ENCODE data around the gene PDPR. TPM values are rescaled to one million over a fixed set of nuclear protein-coding genes. Genes with fewer than 3 reads are reported as not detected.

Gene PDPR
- total RNA-seq, 1 experiment from 2014 or later: 28.5 TPM

DNA sequence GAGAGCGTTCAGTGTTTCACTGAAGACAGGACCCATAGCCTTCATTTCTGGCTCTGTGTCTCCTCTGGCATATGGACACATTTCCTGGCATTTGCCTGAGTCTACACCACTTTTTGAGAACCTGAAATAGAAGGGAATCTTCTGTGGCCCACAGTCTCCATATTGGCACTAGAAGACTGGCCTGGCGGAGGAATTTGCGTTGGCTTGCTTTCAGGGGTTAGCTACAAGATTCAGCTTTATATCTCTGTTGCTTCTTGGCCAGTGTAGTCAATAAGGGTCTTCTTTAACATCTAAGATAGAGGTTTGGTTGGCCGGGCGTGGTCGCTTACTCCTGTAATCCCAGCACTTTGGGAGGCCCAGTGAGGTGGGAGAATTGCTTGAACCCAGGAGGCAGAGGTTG, 46.7 kb downstream of the PDPR start:
- no peaks in the 10 kb centered on the region for H3K9me3 ChIP-seq (ENCODE audit: control insufficient read depth in 1 of 2, insufficient read depth in 1 of 2, low read depth in 1 of 2, low read length in 2 of 2)
- peaks cover 26 to 42% of the 10 kb centered on the region in 2 experiments; a peak in 3 of 4 replicates for H3K36me3 ChIP-seq (ENCODE audit: control insufficient read depth in 1 of 2, insufficient read depth in 2 of 2, low read length in 2 of 2)
- ATAC-seq (no peak), DNase-seq (ENCODE audit: low read depth, low spot score) (no peak)
- intact Hi-C loops (cut with micrococcal nuclease): loop anchor here (10.0 kb wide), 1 partner anchor 94 kb away; the partner anchor contains the start of gene EXOSC6
- no peak for TF ChIP-seq YY1 (IDR thresholded peaks at IDR 0.05; ENCODE audit: extremely low read depth, insufficient replicate concordance, low read depth, low read length)
- no peak for TF ChIP-seq TCF7L2 (IDR thresholded peaks at IDR 0.05; ENCODE audit: borderline replicate concordance, extremely low read depth, insufficient read depth, insufficient read length)
- no peak for TF ChIP-seq CEBPB (IDR thresholded peaks at IDR 0.05; ENCODE audit: low read depth)
- TF ChIP-seq EZH2phosphoT487 (IDR thresholded peaks at IDR 0.05; ENCODE audit: borderline replicate concordance): no peak
- TF ChIP-seq ELF1 (IDR thresholded peaks at IDR 0.05; ENCODE audit: borderline replicate concordance, low read depth): no peak
- no peak for TF ChIP-seq SRF (IDR thresholded peaks at IDR 0.05; ENCODE audit: low read depth)
- no peak for TF ChIP-seq EGR1 (IDR thresholded peaks at IDR 0.05; ENCODE audit: low read depth)
- TF ChIP-seq POLR2A (IDR thresholded peaks at IDR 0.05; ENCODE audit: borderline replicate concordance, extremely low read depth, insufficient read depth, insufficient read length): no peak
- TF ChIP-seq CBX3 (IDR thresholded peaks at IDR 0.05; ENCODE audit: low read depth): no peak
- no peak for TF ChIP-seq ZFX (IDR thresholded peaks at IDR 0.05)
- TF ChIP-seq, protein P1, sequence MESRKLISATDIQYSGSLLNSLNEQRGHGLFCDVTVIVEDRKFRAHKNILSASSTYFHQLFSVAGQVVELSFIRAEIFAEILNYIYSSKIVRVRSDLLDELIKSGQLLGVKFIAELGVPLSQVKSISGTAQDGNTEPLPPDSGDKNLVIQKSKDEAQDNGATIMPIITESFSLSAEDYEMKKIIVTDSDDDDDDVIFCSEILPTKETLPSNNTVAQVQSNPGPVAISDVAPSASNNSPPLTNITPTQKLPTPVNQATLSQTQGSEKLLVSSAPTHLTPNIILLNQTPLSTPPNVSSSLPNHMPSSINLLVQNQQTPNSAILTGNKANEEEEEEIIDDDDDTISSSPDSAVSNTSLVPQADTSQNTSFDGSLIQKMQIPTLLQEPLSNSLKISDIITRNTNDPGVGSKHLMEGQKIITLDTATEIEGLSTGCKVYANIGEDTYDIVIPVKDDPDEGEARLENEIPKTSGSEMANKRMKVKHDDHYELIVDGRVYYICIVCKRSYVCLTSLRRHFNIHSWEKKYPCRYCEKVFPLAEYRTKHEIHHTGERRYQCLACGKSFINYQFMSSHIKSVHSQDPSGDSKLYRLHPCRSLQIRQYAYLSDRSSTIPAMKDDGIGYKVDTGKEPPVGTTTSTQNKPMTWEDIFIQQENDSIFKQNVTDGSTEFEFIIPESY (IDR thresholded peaks at IDR 0.05; ENCODE audit: extremely low read depth, insufficient replicate concordance, low read length): no peak
- TF ChIP-seq, protein P2, sequence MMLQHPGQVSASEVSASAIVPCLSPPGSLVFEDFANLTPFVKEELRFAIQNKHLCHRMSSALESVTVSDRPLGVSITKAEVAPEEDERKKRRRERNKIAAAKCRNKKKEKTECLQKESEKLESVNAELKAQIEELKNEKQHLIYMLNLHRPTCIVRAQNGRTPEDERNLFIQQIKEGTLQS (IDR thresholded peaks at IDR 0.05): no peak
- no peak for TF ChIP-seq JUND (IDR thresholded peaks at IDR 0.05)
- TF ChIP-seq RAD21 (IDR thresholded peaks at IDR 0.05; ENCODE audit: low read depth): no peak
- no peaks in the 10 kb centered on the region for H3K79me2 ChIP-seq (ENCODE audit: insufficient read depth, low read length)
- H3K9me2 ChIP-seq (ENCODE audit: insufficient read depth): no peaks in the 10 kb centered on the region
- CTCF ChIA-PET: no interaction called here
- no peak overlapping the region for H3K9ac ChIP-seq (ENCODE audit: low read length)
- H3K27ac ChIP-seq (ENCODE audit: low read depth, low read length): no peak overlapping the region
- no peak overlapping the region for H3K4me3 ChIP-seq (replicated peaks in 1 of 2; ENCODE audit: low read depth in 1 of 2, low read length in 2 of 2)
- H4K20me1 ChIP-seq (ENCODE audit: insufficient read depth): no peaks in the 10 kb centered on the region
- peaks cover 6 to 9% of the 10 kb centered on the region in 2 experiments; a peak in 3 of 4 replicates for H3K4me1 ChIP-seq (ENCODE audit: control insufficient read depth in 1 of 2, insufficient read depth in 2 of 2, low read length in 2 of 2)
- RAD21 ChIA-PET (ENCODE audit: low non-redundant PET in 1 of 2, low total read pairs in 2 of 2, uncharacterized antibody in 2 of 2, unreplicated experiment in 2 of 2): no interaction called here
- POLR2A ChIA-PET: no interaction called here
- BruUV-seq (replicated peaks): no TSS peak
- H3K27me3 ChIP-seq (ENCODE audit: insufficient read depth, low read length): no peaks in the 10 kb centered on the region
- H3K4me2 ChIP-seq (ENCODE audit: low read length): no peak overlapping the region
- no peak overlapping the region for H2AFZ ChIP-seq (ENCODE audit: low read depth, low read length, poor library complexity, severe bottlenecking)

All from HCT116 (cell line).